ENCODE data around the gene RBM7.
A peak's percentile ranks its signal among the peaks of the same experiment; 100 is the strongest.

The RBM7 gene

GRCh38 chr11:114412946-114413345 lies 12.5 kb downstream of the RBM7 start:
- Histone ChIP-seq H3K27me3 (ENCODE audit: low read depth) (no peaks in the 10 kb centered on the region), H3K4me1 (no peaks in the 10 kb centered on the region), H3K4me3 (no peak overlapping the region), H3K9me3 (no peaks in the 10 kb centered on the region), H3K36me3 (replicated peaks) (peaks cover 15% of the 10 kb centered on the region; the same call in 1 of the 2 replicates)
- in situ Hi-C loops (cut with MboI; ENCODE audit: low sequenced_read_pairs): no loop called here
- no peak for DNase-seq (ENCODE audit: low spot score in 2 of 2)

- Histone ChIP-seq H3K9me3 (no peaks in the 10 kb centered on the region), H3K4me1 (no peaks in the 10 kb centered on the region), H3K4me3 (no peak overlapping the region), H3K27me3 (ENCODE audit: low read depth) (no peaks in the 10 kb centered on the region), H3K36me3 (replicated peaks) (peaks cover 10% of the 10 kb centered on the region; the same call in 1 of the 2 replicates)
- DNase-seq (ENCODE audit: low spot score in 2 of 2): no peak
- in situ Hi-C loops (cut with MboI; ENCODE audit: low sequenced_read_pairs): no loop called here
Measured at GRCh38 chr11:114413958-114414357, 13.5 kb downstream of the RBM7 start.

GRCh38 chr11:114416441-114416961 lies 16.0 kb downstream of the RBM7 start:
- H3K4me1 ChIP-seq: no peaks in the 10 kb centered on the region
- in situ Hi-C loops (cut with MboI; ENCODE audit: low sequenced_read_pairs): no loop called here
- H3K36me3 ChIP-seq (replicated peaks): no peaks in the 10 kb centered on the region; the same call in 1 of the 2 replicates
- DNase-seq (ENCODE audit: low spot score in 2 of 2): no peak
- H3K9me3 ChIP-seq: no peaks in the 10 kb centered on the region
- no peak overlapping the region for H3K4me3 ChIP-seq
- H3K27me3 ChIP-seq (ENCODE audit: low read depth): no peaks in the 10 kb centered on the region

- DNase-seq (ENCODE audit: low spot score in 2 of 2): no peak
- H3K36me3 ChIP-seq (replicated peaks): no peaks in the 10 kb centered on the region
- no peaks in the 10 kb centered on the region for H3K4me1 ChIP-seq
- no peaks in the 10 kb centered on the region for H3K9me3 ChIP-seq
- in situ Hi-C loops (cut with MboI; ENCODE audit: low sequenced_read_pairs): no loop called here
- H3K4me3 ChIP-seq: no peak overlapping the region
- no peaks in the 10 kb centered on the region for H3K27me3 ChIP-seq (ENCODE audit: low read depth)
Measured at GRCh38 chr11:114426280-114426679, 25.8 kb downstream of the RBM7 start.

GRCh38 chr11:114430290-114430689 lies 29.8 kb downstream of the RBM7 start:
- Histone ChIP-seq H3K9me3 (no peaks in the 10 kb centered on the region), H3K36me3 (replicated peaks) (no peaks in the 10 kb centered on the region), H3K4me3 (no peak overlapping the region), H3K4me1 (no peaks in the 10 kb centered on the region), H3K27me3 (ENCODE audit: low read depth) (no peaks in the 10 kb centered on the region)
- in situ Hi-C loops (cut with MboI; ENCODE audit: low sequenced_read_pairs): no loop called here
- no peak for DNase-seq (ENCODE audit: low spot score in 2 of 2)

GRCh38 chr11:114432893-114433292 lies 32.4 kb downstream of the RBM7 start:
- Histone ChIP-seq H3K27me3 (ENCODE audit: low read depth) (no peaks in the 10 kb centered on the region), H3K36me3 (replicated peaks) (no peaks in the 10 kb centered on the region), H3K9me3 (no peaks in the 10 kb centered on the region), H3K4me3 (no peak overlapping the region), H3K4me1 (no peaks in the 10 kb centered on the region)
- in situ Hi-C loops (cut with MboI; ENCODE audit: low sequenced_read_pairs): no loop called here
- no peak for DNase-seq (ENCODE audit: low spot score in 2 of 2)

GRCh38 chr11:114433376-114433775 lies 32.9 kb downstream of the RBM7 start:
- no peaks in the 10 kb centered on the region for H3K9me3 ChIP-seq
- in situ Hi-C loops (cut with MboI; ENCODE audit: low sequenced_read_pairs): no loop called here
- no peak overlapping the region for H3K4me3 ChIP-seq
- H3K36me3 ChIP-seq (replicated peaks): no peaks in the 10 kb centered on the region
- H3K27me3 ChIP-seq (ENCODE audit: low read depth): no peaks in the 10 kb centered on the region
- no peaks in the 10 kb centered on the region for H3K4me1 ChIP-seq
- no peak for DNase-seq (ENCODE audit: low spot score in 2 of 2)

- in situ Hi-C loops (cut with MboI; ENCODE audit: low sequenced_read_pairs): no loop called here
- 0 out of 2 replicates have a peak, but pooled peaks cover 2% of the 10 kb centered on the region for H3K36me3 ChIP-seq (replicated peaks)
- DNase-seq (ENCODE audit: low spot score in 2 of 2): no peak
- no peaks in the 10 kb centered on the region for H3K27me3 ChIP-seq (ENCODE audit: low read depth)
- no peaks in the 10 kb centered on the region for H3K9me3 ChIP-seq
- H3K4me3 ChIP-seq: no peak overlapping the region
- H3K4me1 ChIP-seq: peaks cover 12% of the 10 kb centered on the region
Measured at GRCh38 chr11:114438303-114438702, 37.8 kb downstream of the RBM7 start.

- Histone ChIP-seq H3K4me1 (peaks cover 12% of the 10 kb centered on the region), H3K36me3 (replicated peaks) (0 out of 2 replicates have a peak, but pooled peaks cover 2% of the 10 kb centered on the region), H3K27me3 (ENCODE audit: low read depth) (no peaks in the 10 kb centered on the region), H3K4me3 (peak within 1 kb of the TSS; percentile 93), H3K9me3 (no peaks in the 10 kb centered on the region)
- in situ Hi-C loops (cut with MboI; ENCODE audit: low sequenced_read_pairs): no loop called here
- peak; percentile 88 to 94 for DNase-seq (ENCODE audit: low spot score in 2 of 2)
Measured at GRCh38 chr11:114439229-114440120, 39.0 kb downstream of the RBM7 start, which contains the start of gene REXO2. TSS of gene REXO2 (plus strand) at chr11:114439467. CDS start at chr11:114439529, 62 bp downstream.

GRCh38 chr11:114440121-114440860 lies 39.8 kb downstream of the RBM7 start:
- Histone ChIP-seq H3K4me3 (peak overlapping the region; percentile 93), H3K4me1 (peaks cover 12% of the 10 kb centered on the region), H3K36me3 (replicated peaks) (0 out of 2 replicates have a peak, but pooled peaks cover 5% of the 10 kb centered on the region), H3K27me3 (ENCODE audit: low read depth) (no peaks in the 10 kb centered on the region), H3K9me3 (no peaks in the 10 kb centered on the region)
- DNase-seq (ENCODE audit: low spot score in 2 of 2): no peak
- in situ Hi-C loops (cut with MboI; ENCODE audit: low sequenced_read_pairs): no loop called here

- Histone ChIP-seq H3K27me3 (ENCODE audit: low read depth) (no peaks in the 10 kb centered on the region), H3K4me1 (peaks cover 12% of the 10 kb centered on the region), H3K4me3 (peak overlapping the region; percentile 93; the same call in 1 of the 2 replicates), H3K9me3 (no peaks in the 10 kb centered on the region), H3K36me3 (replicated peaks) (peaks cover 12% of the 10 kb centered on the region; the same call in 1 of the 2 replicates)
- DNase-seq (ENCODE audit: low spot score in 2 of 2): no peak
- in situ Hi-C loops (cut with MboI; ENCODE audit: low sequenced_read_pairs): no loop called here
Measured at GRCh38 chr11:114440971-114441763, 40.7 kb downstream of the RBM7 start.

GRCh38 chr11:114441921-114442320 lies 41.5 kb downstream of the RBM7 start:
- Histone ChIP-seq H3K36me3 (replicated peaks) (peaks cover 15% of the 10 kb centered on the region; the same call in 1 of the 2 replicates), H3K9me3 (no peaks in the 10 kb centered on the region), H3K4me1 (peaks cover 12% of the 10 kb centered on the region), H3K4me3 (no peak overlapping the region), H3K27me3 (ENCODE audit: low read depth) (no peaks in the 10 kb centered on the region)
- no peak for DNase-seq (ENCODE audit: low spot score in 2 of 2)
- in situ Hi-C loops (cut with MboI; ENCODE audit: low sequenced_read_pairs): no loop called here

- H3K9me3 ChIP-seq: no peaks in the 10 kb centered on the region
- H3K36me3 ChIP-seq (replicated peaks): peaks cover 16% of the 10 kb centered on the region
- in situ Hi-C loops (cut with MboI; ENCODE audit: low sequenced_read_pairs): no loop called here
- no peak overlapping the region for H3K4me3 ChIP-seq
- no peak for DNase-seq (ENCODE audit: low spot score in 2 of 2)
- no peaks in the 10 kb centered on the region for H3K27me3 ChIP-seq (ENCODE audit: low read depth)
- peaks cover 12% of the 10 kb centered on the region for H3K4me1 ChIP-seq
Measured at GRCh38 chr11:114442536-114442935, 42.1 kb downstream of the RBM7 start.

Data from HAP-1 (cell line).